HG03378 (cell line): ENCODE data around the gene IL20.
"Not testable (repeated sequence)": the region's sequence is repeated elsewhere in the genome, so short reads cannot be mapped to it uniquely, and the experiment has no call there.

Experiments used
- ATAC-seq: cut with Tn5 transposase; IDR thresholded peaks from one replicate; pipeline ENCODE4 v1.9.1; 2021; ENCODE audit warnings: mild to moderate bottlenecking, moderate library complexity; ENCODE audit not compliant: unreplicated experiment

The IL20 gene

GRCh38 chr1:206841609-206842323 lies 23.7 kb upstream of the IL20 start:
- ATAC-seq: no peak

DNA sequence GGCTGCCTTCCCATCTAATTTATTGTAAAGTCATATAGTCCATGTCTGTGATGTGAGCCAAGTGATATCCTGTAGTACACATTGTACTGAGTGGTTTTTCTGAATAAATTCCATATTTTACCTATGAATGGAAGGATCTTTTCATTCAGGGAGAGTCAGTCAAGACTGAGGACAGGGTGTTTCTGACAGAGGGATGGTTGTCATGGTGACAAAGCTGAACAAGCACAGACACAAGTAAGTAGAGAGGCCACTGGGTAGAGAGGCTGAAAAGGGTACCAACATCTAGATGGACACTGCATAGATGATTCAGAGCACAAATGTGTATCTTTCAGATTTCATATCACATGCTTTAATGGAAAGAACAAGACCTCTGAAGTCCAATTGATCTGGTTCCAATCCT lies 22.6 kb upstream of the IL20 start:
- ATAC-seq: no peak

GRCh38 chr1:206843626-206844025 lies 21.8 kb upstream of the IL20 start:
- ATAC-seq: no peak

DNA sequence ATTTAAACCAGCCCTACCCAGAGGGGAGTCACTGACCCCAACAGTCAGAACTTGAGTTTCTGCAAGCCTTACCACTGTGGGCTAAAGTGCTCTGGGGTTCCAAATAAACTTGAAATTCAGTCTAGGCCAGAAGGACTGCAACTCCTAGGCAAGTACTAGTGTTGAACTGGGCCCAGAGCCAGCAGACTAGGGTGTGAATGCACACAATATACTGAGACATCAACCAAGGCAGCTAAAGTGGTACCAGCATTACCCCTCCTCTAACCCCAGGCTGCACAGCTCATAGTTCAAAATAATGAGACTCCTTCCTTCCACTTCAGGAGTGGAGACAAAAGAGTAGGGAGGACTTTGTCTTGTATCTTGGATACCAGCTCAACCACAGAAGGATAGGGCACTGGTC lies 18.9 kb upstream of the IL20 start:
- no peak for ATAC-seq

GRCh38 chr1:206847337-206847834 lies 18.0 kb upstream of the IL20 start:
- ATAC-seq: no peak

DNA sequence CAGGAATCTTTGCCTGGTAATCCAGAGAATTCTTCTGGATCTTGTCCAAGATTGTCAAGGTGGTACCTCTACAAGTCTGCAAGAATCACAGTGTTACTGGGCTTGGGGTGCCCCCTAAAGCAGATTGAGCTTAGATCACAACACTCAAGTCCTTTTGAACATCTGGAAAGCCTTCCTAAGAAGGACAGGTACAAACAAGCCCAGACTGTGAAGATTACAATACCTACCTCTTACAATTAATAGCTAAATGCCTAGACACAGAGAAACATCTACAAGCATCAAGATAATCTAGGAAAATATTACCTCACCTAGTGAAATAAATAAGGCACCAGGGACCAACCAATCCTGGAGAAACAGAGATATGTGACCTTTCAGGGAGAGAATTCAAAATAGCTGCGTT lies 17.5 kb upstream of the IL20 start:
- ATAC-seq: no peak

DNA sequence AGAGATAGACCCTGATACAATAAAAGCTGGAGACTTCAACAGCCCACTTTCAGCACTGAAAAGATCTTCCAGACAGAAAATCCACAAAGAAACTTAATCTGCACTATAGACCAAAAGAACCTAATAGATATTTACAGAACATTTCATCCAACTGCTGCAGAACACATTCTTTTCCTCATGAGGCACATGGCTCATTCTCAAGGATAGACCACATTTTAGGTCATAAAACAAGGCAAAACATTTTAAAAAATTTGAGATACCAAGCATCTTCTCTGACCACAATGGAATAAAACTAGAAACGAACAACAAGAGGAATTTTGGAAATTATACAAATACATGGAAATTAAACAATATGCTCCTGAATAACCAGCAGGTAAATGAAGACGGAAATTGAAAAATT lies 15.0 kb upstream of the IL20 start:
- no peak for ATAC-seq

DNA sequence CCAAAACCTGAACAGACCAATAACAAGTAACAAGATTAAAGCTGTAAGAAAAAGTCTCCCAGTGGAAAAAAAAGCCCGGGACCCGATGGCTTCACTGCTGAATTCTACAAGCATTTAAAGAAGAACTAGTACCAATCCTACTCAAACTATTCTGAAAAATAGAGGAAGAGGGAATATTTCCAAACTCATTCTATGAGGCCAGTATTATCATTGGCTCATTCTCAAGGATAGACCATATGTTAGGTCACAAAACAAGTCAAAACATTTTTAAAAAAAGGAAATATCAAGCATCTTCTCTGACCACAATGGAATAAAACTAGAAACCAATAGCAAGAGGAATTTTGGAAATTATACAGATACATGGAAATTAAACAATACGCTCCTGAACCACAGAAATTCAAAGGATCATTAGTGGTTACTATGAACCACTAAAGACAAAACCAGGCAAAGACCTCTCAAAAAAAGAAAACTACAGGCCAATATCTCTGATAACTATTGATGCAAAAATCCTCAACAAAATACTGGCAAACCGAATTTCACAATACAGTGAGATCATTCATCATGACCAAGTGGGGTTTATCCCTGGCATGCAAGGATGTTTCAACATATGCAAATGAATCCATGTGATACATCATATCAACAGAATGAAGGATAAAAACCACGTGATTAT lies 13.9 kb upstream of the IL20 start:
- no peak for ATAC-seq

DNA sequence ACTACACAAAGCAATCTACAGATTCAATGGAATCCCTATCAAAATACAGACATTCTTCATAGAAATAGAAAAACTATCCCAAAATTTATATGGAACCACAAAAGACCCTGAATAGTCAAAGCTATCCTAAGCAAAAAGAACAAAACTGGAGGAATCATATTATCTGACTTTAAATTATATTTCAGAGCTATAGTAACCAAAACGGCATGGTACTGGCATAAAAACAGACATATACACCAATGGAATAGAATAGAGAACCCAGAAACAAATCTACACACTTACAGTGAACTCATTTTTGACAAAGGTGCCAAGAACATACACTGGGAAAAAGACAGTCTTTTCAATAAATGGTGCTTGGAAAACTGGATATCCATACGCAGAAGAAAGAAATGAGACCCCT lies 12.8 kb upstream of the IL20 start:
- ATAC-seq: not testable (repeated sequence)

DNA sequence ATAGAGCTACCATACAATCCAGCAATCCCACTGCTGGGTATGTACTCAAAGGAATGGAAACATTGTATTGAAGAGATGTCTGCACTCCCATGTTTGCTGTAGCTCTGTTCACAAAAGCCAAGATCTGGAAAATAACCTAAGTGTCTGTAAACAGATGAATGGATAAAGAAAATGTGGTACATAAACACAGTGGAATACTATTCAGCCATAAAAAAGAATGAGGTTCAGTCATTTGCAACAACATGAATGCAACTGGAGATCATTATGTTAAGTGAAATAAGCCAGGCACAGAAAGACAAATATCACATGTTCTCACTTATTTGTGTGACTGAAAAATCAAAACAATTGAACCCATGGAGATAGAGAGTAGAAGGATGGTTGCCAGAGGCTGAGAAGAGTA lies 11.7 kb upstream of the IL20 start:
- not testable (repeated sequence) for ATAC-seq

- ATAC-seq: no peak
These were observed 10.9 kb upstream of the IL20 start for GRCh38 chr1:206854401-206855129.

- no peak for ATAC-seq
These were observed 9.6 kb upstream of the IL20 start for GRCh38 chr1:206855859-206856258.

DNA sequence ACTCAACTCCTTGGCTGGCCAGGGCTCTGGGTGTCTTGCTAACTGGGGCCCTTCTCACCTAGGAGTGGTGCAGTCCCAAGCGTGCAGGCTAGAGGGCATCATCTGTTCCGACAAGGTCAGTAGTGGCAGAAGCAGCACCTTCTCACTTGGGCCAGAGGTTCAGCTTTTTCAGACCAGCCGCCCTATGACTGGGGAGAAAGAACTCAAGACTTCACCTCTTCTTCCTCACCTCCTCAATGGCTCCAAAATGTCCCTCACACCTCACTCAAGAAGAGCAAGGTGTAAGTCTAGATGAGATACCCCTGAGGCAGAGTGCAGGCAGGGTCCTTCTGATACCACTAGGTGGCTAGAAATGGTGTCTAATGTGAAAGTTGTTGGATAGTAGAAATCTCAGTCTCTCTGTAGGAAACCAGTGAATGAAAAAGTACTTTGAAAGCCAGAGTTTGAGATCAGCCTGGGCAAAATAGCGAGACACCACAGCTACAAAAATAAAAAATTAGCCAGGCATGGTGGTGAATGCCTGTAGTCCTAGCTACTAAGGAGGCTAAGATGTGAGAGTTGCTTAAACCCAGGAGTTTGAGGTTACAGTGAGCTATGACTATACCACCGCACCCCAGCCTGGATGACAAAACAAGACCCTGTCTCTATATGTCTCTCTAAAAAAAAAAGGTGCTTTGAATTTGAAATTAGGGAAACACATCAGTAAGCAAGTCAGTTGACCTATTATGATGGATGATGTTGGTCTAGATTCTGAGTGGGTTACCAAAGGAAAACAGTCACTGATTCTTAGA lies 8.6 kb upstream of the IL20 start:
- no peak for ATAC-seq

DNA sequence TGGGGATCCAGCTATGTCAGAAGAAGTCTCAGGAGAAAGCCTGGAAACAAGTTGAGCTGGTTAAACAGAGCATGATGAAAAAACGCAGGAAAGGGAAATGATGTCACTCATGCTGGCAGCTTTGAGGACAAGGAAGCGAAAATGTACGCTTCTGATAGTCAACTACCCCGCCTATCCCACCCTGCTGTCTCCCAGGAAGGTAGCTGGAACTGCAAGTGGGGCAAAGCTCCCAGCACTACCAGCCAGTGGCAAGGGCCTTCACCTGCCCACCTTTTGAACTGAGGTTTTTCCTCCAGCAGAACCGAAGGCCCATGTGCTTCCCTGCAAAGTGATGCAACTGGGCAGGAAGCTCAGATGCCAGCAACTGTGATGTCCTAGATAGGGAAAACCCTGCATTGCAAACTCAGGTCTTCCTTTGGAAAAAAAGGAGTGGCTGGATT lies 6.3 kb upstream of the IL20 start:
- no peak for ATAC-seq

DNA sequence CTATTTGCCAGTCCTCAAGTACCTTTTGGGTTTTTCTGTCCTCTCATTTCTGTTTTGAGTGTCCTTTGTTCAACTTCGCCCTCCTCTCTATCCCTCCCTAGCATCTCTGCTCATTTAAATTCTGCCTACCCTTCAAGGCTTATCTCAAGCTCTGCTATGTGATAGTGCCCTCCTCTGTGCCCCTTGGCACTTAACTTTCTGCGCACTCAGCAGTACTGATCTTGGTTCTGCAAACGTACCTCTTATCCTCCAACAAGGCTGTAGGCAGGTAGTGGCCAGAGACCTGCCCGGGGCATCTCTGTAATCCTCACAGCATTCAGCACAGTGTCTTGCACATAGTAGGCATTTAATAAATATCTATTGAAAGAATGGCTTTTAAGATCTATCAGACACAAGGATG lies 5.3 kb upstream of the IL20 start:
- no peak for ATAC-seq

DNA sequence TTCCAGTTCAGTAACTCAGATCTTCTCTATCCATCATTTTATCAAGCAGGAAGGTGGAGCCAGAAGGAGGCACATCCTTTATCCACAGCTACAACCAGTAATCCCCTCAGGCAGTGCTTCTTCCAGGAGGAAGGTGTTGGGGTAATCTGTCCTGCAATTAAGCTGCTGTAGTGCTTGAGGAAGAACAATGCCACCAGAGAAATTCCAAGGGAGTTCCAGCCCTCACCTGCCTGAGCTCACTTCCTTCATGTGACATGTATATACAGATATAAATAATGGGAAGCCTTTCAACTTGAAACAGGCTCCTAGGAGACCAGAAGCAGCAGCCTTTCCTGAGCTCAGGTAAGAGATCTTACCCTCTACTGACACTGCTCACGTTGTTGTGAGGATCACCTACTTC lies 2.2 kb upstream of the IL20 start:
- no peak for ATAC-seq

DNA sequence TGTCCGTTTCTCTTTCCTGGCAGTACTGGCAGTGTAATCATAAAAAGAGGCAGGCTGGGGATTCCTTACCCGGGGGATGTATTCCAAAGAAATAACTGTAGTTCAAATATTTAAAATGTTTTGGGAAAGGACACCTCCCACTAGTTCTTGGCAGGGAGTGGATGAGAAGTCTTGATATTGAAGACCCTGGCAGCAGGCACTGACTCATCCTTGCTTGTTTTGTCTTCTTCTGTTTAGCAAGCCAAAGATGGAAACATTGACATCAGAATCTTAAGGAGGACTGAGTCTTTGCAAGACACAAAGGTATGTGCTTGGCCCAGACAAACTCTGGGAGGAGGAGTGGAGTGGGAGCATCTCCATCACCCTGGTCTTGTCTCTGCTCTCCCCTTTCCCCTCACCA lies 639 bp downstream of the IL20 start:
- no peak for ATAC-seq

DNA sequence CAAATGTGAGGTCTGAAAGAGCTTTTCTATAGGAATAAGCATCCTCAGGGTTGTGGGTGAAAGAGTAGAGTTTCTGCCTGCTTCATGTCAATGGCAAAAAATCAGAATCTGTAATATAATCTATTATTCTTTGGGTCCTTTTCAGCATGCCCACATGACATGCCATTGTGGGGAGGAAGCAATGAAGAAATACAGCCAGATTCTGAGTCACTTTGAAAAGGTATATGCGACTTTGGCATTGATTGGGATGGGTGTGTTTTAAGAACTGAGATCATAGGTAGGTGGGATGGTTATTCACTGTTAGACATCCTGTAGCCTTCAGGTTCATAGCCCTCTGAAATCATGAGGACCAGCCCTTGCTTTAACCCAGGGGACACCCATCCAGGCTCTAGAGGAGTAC lies 1.8 kb downstream of the IL20 start:
- no peak for ATAC-seq

GRCh38 chr1:206867716-206868115 lies 2.3 kb downstream of the IL20 start:
- no peak for ATAC-seq

DNA sequence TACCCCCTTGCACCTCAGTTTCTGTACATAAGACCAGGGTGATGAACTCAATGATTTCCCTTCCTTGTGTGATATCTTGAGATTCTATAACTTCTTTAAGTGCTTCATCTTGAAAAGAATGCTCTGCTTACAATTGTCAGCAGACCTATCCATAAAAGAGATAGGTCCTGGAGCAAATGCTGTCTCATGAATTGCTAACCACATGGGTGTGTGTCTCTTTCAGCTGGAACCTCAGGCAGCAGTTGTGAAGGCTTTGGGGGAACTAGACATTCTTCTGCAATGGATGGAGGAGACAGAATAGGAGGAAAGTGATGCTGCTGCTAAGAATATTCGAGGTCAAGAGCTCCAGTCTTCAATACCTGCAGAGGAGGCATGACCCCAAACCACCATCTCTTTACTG lies 2.8 kb downstream of the IL20 start:
- no peak for ATAC-seq

DNA sequence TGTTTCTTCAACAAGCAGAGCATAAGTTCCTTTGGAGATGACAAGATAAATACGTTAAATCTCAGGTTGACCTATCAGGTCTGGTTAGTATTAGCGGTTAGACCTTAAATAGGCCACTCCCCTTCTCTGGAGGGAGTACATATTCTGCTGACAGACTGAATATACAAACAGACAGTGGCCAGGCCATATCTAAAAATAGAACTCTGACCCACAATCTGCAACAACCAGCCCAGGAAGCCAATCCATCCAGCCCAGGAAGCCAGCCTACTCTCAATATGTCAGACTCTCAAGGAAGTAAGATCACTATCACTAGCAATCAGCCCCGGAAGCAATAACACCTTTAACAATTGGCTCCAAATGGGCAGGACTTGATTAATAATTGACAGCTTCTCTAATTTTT lies 6.7 kb downstream of the IL20 start:
- no peak for ATAC-seq
